ENCODE data around the gene RBP3.

- TF ChIP-seq BACH2 (CRISPR knock-in tag; IDR thresholded peaks at IDR 0.05; ENCODE audit: borderline replicate concordance) (no peak), TOX (CRISPR knock-in tag; IDR thresholded peaks at IDR 0.05; ENCODE audit: borderline replicate concordance) (no peak), CREB5 (CRISPR knock-in tag; IDR thresholded peaks at IDR 0.05; ENCODE audit: low read depth) (no peak), ARNTL (CRISPR knock-in tag; IDR thresholded peaks at IDR 0.05; ENCODE audit: borderline replicate concordance, low read depth) (no peak)
- TF ChIP-seq, protein P1, sequence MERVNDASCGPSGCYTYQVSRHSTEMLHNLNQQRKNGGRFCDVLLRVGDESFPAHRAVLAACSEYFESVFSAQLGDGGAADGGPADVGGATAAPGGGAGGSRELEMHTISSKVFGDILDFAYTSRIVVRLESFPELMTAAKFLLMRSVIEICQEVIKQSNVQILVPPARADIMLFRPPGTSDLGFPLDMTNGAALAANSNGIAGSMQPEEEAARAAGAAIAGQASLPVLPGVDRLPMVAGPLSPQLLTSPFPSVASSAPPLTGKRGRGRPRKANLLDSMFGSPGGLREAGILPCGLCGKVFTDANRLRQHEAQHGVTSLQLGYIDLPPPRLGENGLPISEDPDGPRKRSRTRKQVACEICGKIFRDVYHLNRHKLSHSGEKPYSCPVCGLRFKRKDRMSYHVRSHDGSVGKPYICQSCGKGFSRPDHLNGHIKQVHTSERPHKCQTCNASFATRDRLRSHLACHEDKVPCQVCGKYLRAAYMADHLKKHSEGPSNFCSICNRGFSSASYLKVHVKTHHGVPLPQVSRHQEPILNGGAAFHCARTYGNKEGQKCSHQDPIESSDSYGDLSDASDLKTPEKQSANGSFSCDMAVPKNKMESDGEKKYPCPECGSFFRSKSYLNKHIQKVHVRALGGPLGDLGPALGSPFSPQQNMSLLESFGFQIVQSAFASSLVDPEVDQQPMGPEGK (CRISPR knock-in tag; IDR thresholded peaks at IDR 0.05; ENCODE audit: borderline replicate concordance): no peak
- TF ChIP-seq, protein P2, sequence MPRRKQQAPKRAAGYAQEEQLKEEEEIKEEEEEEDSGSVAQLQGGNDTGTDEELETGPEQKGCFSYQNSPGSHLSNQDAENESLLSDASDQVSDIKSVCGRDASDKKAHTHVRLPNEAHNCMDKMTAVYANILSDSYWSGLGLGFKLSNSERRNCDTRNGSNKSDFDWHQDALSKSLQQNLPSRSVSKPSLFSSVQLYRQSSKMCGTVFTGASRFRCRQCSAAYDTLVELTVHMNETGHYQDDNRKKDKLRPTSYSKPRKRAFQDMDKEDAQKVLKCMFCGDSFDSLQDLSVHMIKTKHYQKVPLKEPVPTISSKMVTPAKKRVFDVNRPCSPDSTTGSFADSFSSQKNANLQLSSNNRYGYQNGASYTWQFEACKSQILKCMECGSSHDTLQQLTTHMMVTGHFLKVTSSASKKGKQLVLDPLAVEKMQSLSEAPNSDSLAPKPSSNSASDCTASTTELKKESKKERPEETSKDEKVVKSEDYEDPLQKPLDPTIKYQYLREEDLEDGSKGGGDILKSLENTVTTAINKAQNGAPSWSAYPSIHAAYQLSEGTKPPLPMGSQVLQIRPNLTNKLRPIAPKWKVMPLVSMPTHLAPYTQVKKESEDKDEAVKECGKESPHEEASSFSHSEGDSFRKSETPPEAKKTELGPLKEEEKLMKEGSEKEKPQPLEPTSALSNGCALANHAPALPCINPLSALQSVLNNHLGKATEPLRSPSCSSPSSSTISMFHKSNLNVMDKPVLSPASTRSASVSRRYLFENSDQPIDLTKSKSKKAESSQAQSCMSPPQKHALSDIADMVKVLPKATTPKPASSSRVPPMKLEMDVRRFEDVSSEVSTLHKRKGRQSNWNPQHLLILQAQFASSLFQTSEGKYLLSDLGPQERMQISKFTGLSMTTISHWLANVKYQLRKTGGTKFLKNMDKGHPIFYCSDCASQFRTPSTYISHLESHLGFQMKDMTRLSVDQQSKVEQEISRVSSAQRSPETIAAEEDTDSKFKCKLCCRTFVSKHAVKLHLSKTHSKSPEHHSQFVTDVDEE (CRISPR knock-in tag; IDR thresholded peaks at IDR 0.05): no peak
Observed at GRCh38 chr10:47364911-47365310, 16.7 kb downstream of the RBP3 start.

Data from SK-N-SH treated with all-trans-retinoic acid at 6 μM for 48 hours (cell line).